Measurements from ENCODE around the gene ZMAT5. TPM values are rescaled to one million over a fixed set of nuclear protein-coding genes. Genes with fewer than 3 reads are reported as not detected.
A peak's percentile ranks its signal among the peaks of the same experiment; 100 is the strongest.

Gene ZMAT5
- polyA plus RNA-seq, 2 of the 4 experiments (the other 2 are of a cell fraction): 13.0 to 13.3 TPM

- POLR2A ChIA-PET: interaction anchor here (1.3 kb wide), 1 partner anchor 14 kb away, joined by 6 read pairs; the partner anchor contains the start of gene ZMAT5
- TF ChIP-seq HDAC2 (IDR thresholded peaks at IDR 0.05) (no peak), ZSCAN20 (CRISPR knock-in tag; IDR thresholded peaks at IDR 0.05) (no peak), KDM1A (IDR thresholded peaks at IDR 0.05; ENCODE audit: low read depth) (no peak), RFX5 (IDR thresholded peaks at IDR 0.05) (no peak), MYC (IDR thresholded peaks at IDR 0.05; ENCODE audit: borderline replicate concordance, low read length) (no peak), CBX2 (IDR thresholded peaks at IDR 0.05; ENCODE audit: borderline replicate concordance, low read depth) (no peak), HMGXB4 (CRISPR knock-in tag; IDR thresholded peaks at IDR 0.05; ENCODE audit: borderline replicate concordance) (no peak), RCOR1 (IDR thresholded peaks at IDR 0.05; ENCODE audit: low read depth, low read length) (no peak), POLR2A (IDR thresholded peaks at IDR 0.05; ENCODE audit: low read length) (no peak), HOXB13 (CRISPR knock-in tag; IDR thresholded peaks at IDR 0.05; ENCODE audit: low read depth) (no peak), REST (IDR thresholded peaks at IDR 0.05) (no peak), EP300 (IDR thresholded peaks at IDR 0.05) (no peak), MAX (IDR thresholded peaks at IDR 0.05) (no peak), TP53 (CRISPR knock-in tag; IDR thresholded peaks at IDR 0.05) (no peak), CEBPB (IDR thresholded peaks at IDR 0.05) (no peak), RAD21 (conservative IDR thresholded peaks at IDR 0.05 in 1 of 2, IDR thresholded peaks at IDR 0.05 in 1 of 2) (no peak), PBX3 (IDR thresholded peaks at IDR 0.05) (no peak), E2F6 (IDR thresholded peaks at IDR 0.05; ENCODE audit: borderline replicate concordance, low read depth) (no peak)
- CTCF ChIA-PET: interaction anchor here (0.5 to 1.6 kb wide), 3 partner anchors 10 to 190 kb away, joined by 3 to 7 read pairs (median 3); no protein-coding TSS in a partner anchor
- H3K27ac ChIP-seq: peak overlapping the region; percentile 39 to 75; a peak in 4 of 6 replicates
- 66% methylated on average over 8 of the region's 8 CpGs for WGBS (ENCODE audit: missing lambda C conversion rate)
- peaks cover 28% of the 10 kb centered on the region for H3K4me1 ChIP-seq
- ATAC-seq: peak; percentile 23 to 54; a peak in 3 of 6 replicates
- 0 out of 3 replicates have a peak overlapping the region, but pooled peaks have one; percentile 18 for H3K4me2 ChIP-seq
- no peak for FAIRE-seq
- H3K4me3 ChIP-seq: no peak overlapping the region
- no peaks in the 10 kb centered on the region for H3K9me3 ChIP-seq
- no peak for DNase-seq (ENCODE audit: low read depth in 1 of 2, low spot score in 1 of 2)
These were observed 14.2 kb upstream of the ZMAT5 start for GRCh38 chr22:29780748-29781676.

All from A549 (cell line).